ENCODE results near the gene SCART1.

DNA sequence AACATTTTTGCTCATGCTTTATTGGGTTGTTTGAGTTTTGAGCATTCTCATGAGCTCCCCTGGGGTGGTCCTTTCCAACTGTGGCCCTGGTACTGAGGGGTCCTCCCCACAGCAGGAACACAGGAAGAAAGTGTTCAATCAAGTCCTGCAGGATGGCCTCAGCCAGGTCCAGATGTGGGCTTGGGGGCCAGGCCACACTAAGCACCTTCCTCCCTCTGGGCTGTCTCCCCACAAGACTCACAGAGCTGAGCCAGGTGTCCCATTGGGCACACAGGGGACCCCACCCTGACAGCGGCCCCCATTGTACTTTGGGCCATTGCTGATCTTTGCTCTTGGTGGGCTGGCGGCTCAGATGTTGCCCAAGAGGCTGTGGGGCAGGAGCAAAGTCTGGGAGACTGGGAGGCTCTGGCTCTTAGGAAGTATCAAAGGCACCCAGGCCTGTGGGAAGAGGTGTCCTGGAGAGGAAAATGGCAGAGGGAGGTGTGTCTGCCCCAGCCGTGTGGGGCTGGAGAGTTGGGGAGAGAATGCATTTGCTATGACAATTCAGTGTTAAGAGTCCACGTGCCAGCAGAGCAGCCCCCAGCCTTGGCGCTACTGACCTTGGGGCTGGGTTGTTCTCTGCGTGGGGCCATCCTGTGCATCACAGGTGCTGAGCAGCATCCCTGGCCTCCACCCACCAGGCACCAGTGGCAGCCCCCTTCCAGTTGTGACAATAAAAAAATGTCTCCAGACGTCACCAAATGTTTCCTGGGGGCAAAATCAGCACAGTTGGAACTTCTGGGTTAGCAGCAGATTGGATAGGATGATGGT, 17.8 kb downstream of the SCART1 start:
- no peak for TF ChIP-seq GATA2 (IDR thresholded peaks at IDR 0.05; ENCODE audit: low read depth, low read length)
- TF ChIP-seq GATA3 (IDR thresholded peaks at IDR 0.05; ENCODE audit: low read depth, low read length): no peak

All from SH-SY5Y (cell line).